ENCODE results near the gene ABCA4.
A peak's percentile ranks its signal among the peaks of the same experiment; 100 is the strongest.

Gene ABCA4

DNA sequence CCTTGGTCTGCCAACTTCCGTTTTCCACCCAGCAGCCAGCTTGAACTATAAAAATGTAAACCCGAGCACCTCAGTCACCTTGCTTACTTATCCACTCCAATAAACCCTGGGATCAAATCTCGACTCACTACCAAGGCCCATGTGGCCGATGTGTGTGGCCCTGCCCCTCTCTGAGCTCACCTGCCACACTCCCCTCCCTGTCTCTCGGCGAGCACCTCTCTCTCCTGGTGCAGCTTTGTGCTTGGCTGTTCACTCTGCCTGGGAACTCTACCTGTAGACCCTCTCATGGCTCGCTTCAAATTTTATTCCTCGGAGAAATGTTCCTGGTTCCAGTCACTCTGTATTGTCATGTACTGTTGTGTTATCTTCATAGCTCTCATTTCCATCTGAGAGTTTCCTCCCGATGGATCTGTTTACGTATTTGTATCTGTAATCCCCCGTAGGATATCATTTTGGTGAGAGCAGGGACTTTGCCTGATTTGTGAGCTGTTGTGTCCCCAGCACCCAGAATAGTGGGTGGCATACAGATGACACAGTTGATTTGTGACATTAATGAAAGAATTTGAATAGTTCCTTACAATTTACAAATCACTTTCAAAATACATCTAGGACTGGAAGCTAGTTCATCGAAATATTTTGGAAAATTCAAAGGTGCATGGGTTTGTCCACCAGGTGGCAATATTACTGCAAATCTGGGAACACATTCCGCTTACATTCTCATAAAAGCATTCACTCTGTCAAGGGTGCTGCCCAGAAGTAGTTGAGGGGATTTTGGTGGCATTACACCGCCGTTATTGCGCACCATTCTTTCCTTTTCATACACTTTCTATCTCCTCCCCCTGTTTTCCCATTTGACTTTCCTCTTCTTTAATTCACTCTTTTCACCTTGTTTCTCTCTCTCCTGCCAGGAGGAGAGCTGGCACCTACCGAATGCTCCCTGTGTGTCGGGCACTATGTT lies 95.3 kb downstream of the ABCA4 start:
- DNase-seq, result peak; percentile 41 to 50

- DNase-seq, result no peak
These were observed 96.7 kb downstream of the ABCA4 start for GRCh38 chr1:94024104-94024792.

GRCh38 chr1:94022471-94023189 lies 98.3 kb downstream of the ABCA4 start:
- no peak for DNase-seq

DNA sequence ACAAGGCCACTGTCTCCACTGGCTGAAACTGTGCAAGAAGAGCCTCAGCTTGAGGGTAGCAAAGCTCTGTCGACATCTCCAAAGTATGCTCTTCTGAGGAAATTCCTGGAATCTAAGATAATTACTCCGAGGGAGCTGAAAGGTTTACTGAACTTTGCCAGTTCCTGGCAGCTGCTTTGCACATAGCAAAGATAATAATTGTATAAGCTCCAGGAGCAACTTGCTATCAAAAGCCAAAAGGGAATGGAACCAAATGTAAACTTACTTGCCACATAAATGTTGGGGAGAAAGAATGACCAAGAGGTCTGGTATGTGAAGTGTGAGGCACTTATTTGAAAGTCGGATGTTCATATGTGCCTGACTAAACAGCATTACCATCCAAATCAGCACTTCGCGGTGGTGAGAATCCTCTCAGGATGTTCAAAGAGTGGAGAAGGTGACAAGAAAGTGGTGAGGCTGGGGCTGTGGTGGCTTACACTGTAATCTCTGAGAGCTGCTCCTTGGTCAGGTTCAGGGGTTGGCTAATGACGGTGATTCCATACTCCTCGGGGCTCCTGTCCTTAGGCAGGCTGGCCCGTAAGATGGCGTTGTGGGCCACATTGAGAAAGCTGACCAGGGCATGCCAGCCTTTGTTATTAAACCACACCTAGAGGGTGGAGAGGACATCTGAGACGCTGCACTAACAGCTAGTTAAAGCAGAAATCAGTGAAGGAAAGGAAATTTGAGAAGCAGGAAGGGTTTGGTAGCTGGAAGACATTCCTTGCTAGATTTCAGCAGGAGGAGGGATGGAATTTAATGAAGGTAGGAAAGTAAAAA lies 100.0 kb downstream of the ABCA4 start:
- no peak for DNase-seq

DNA sequence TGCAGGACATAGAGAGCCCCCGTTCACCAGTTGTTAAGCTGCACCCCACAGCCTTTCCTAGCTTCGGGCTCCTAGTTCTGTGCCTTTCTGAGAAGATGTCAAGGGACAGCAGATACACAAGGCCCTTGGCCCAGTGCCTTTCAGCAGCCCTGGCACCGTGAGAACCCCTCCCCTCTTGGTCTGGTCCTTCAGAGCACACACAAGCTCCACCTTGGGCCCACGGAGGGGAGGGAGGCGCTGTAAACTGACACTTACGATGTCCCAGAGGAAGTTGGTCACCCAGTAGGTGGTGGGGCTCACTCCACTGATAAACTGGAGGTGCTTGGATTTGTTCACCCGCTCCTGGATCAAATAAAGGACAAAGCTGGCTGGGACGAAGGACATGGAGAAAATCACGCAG lies 101.6 kb downstream of the ABCA4 start:
- DNase-seq, result no peak

- DNase-seq, result peak; percentile 68 to 74
These were observed 103.7 kb downstream of the ABCA4 start for GRCh38 chr1:94017155-94017829.

DNA sequence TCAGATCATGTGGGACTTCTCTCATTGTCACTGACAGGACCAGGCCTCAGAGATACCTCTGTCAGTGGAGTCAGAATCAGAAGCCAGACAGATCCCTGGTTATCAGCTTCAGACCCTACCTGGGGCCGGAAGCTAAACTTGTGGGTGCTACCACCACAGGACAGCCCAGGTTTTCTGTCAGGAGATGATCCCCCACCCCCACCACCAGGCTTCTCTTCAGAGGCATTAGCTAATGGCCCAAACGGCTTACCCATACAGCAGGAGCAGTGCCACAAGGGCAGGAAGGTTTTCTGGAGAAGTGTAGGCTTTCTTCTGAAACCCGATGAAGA lies 105.5 kb downstream of the ABCA4 start:
- DNase-seq, result no peak

GRCh38 chr1:94014635-94015488 lies 106.1 kb downstream of the ABCA4 start:
- peak; percentile 49 to 73 for DNase-seq

DNA sequence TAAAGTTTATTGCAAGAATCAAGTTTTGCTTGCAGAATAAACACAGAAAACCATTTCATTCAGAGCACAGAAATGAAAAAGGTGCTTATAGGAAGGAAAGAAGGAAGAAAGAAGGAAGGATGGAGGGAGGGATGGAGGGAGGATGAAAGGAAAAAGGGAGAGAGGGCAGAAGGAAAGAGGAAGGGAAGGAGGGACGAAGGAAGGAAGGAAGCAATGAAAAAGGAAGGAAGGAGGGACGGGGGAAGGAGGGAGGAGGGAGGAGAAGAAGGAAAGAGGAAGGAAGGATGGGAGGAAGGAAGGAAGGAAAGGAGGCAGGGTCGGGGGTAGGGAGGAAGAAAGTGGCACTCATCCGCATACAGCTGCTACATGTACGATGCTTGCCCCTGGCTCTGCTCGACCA lies 106.9 kb downstream of the ABCA4 start:
- no peak for DNase-seq

- DNase-seq, result no peak
These were observed 107.5 kb downstream of the ABCA4 start for GRCh38 chr1:94013367-94013878.

GRCh38 chr1:94012708-94013366 lies 108.1 kb downstream of the ABCA4 start:
- no peak for DNase-seq

GRCh38 chr1:94011709-94012595 lies 109.0 kb downstream of the ABCA4 start:
- no peak for DNase-seq

DNA sequence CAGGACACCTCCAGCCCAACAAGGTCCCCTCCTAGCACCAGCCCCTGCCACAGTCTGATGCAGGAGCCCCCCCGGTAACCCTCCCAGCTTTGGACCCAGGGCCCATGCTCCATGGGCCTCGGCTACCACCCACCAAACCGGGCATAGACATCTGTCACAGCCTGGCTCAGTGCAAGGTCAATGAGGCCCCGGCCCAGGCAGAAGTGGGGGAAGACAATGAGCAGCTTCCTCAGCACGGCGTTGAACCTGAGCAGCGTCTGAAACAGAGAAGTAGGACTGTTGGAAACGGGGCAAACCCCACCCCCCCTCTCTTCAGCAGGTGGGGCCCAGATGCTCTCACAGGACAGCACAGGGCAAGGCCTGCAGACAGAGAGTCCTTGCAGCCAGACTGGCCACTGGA lies 109.8 kb downstream of the ABCA4 start:
- DNase-seq, result no peak

GRCh38 chr1:94009304-94009703 lies 111.6 kb downstream of the ABCA4 start:
- DNase-seq, result no peak

GRCh38 chr1:94006604-94007003 lies 114.3 kb downstream of the ABCA4 start:
- no peak for DNase-seq

- DNase-seq, result peak in 1 of 2 donors; percentile 22
These were observed 116.0 kb downstream of the ABCA4 start for GRCh38 chr1:94004924-94005323.

GRCh38 chr1:94002046-94002787 lies 118.7 kb downstream of the ABCA4 start:
- DNase-seq, result no peak

DNA sequence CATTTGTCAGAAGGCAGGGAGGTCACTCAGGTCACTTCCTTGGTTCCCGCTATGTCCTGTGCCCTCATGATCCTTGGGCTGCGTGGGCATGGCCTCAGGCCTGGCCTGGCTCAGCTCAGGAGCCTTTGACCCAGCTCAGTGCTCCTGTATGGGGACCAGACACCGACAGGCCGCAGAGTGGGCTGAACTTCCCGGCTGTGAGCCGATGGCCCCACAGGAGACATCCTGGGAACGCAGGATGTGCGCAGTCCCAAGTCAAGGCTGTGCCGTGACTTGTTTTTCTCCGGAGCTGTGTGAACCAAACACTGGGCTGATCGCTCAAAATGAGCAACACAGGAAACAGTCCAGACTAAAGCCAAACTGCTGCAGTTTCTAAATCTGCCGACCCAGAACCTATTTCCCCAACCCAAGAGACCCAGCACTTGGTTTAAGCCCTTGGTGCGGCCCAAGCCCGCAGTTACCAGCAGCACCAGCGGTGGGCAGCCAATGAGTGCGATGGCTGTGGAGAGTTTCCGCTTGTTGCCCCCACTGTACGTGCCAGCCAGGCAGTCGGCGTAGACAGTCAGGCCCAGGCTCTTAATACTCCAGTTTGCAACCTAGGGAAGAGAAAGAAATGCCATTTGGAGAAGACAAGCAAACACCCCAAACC lies 119.4 kb downstream of the ABCA4 start:
- no peak for DNase-seq
